ENCODE measurements around the gene FBXW7. TPM values are rescaled to one million over a fixed set of nuclear protein-coding genes. Genes with fewer than 3 reads are reported as not detected.
"Not testable (repeated sequence)": the region's sequence is repeated elsewhere in the genome, so short reads cannot be mapped to it uniquely, and the experiment has no call there.

The FBXW7 gene
- total RNA-seq, 1 donor from 2014 or later: 21.0 TPM

GRCh38 chr4:152554742-152555141 lies 18.9 kb upstream of the FBXW7 start:
- H3K27me3 Mint-ChIP-seq (ENCODE audit: unreplicated experiment): peaks cover 4% of the 10 kb centered on the region
- H3K9me3 Mint-ChIP-seq (ENCODE audit: unreplicated experiment): no peaks in the 10 kb centered on the region
- H3K4me3 Mint-ChIP-seq (ENCODE audit: unreplicated experiment): no peak overlapping the region
- no peaks in the 10 kb centered on the region for H3K4me1 Mint-ChIP-seq (ENCODE audit: unreplicated experiment)
- no peak for DNase-seq (ENCODE audit: extremely low spot score, unreplicated experiment)
- no peaks in the 10 kb centered on the region for H3K36me3 Mint-ChIP-seq (ENCODE audit: unreplicated experiment)
- H3K27ac Mint-ChIP-seq (ENCODE audit: unreplicated experiment): no peak overlapping the region
- TF ChIP-seq, protein P1, sequence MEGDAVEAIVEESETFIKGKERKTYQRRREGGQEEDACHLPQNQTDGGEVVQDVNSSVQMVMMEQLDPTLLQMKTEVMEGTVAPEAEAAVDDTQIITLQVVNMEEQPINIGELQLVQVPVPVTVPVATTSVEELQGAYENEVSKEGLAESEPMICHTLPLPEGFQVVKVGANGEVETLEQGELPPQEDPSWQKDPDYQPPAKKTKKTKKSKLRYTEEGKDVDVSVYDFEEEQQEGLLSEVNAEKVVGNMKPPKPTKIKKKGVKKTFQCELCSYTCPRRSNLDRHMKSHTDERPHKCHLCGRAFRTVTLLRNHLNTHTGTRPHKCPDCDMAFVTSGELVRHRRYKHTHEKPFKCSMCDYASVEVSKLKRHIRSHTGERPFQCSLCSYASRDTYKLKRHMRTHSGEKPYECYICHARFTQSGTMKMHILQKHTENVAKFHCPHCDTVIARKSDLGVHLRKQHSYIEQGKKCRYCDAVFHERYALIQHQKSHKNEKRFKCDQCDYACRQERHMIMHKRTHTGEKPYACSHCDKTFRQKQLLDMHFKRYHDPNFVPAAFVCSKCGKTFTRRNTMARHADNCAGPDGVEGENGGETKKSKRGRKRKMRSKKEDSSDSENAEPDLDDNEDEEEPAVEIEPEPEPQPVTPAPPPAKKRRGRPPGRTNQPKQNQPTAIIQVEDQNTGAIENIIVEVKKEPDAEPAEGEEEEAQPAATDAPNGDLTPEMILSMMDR (IDR thresholded peaks at IDR 0.05): no peak

- not testable (repeated sequence) for H3K4me1 Mint-ChIP-seq (ENCODE audit: unreplicated experiment); H3K27ac Mint-ChIP-seq (ENCODE audit: unreplicated experiment); H3K9me3 Mint-ChIP-seq (ENCODE audit: unreplicated experiment); DNase-seq (ENCODE audit: extremely low spot score, unreplicated experiment); H3K4me3 Mint-ChIP-seq (ENCODE audit: unreplicated experiment); H3K27me3 Mint-ChIP-seq (ENCODE audit: unreplicated experiment); H3K36me3 Mint-ChIP-seq (ENCODE audit: unreplicated experiment)
These were observed 14.8 kb upstream of the FBXW7 start for GRCh38 chr4:152550687-152551086.

- Mint-ChIP-seq H3K27me3 (ENCODE audit: unreplicated experiment) (no peaks in the 10 kb centered on the region), H3K9me3 (ENCODE audit: unreplicated experiment) (no peaks in the 10 kb centered on the region), H3K27ac (ENCODE audit: unreplicated experiment) (no peak overlapping the region)
These were observed 9.2 kb upstream of the FBXW7 start for GRCh38 chr4:152545088-152545487.

DNA sequence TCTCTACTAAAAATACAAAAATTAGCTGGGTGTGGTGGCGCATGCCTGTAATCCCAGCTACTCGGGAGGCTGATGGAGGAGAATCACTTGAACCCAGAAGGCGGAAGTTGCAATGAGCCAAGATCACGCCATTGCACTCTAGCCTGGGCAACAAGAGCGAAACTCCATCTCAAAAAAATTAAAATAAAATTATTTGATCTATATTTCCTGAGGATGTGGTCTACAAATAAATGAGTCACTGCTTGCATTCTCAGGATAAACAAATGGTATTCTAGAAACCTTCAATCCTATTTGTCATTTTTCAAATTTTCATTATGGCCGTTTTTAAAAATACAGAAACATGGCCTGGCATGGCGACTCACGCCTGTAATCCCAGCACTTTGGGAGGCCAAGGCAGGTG lies 8.6 kb upstream of the FBXW7 start:
- H3K4me1 Mint-ChIP-seq (ENCODE audit: unreplicated experiment); H3K27ac Mint-ChIP-seq (ENCODE audit: unreplicated experiment); DNase-seq (ENCODE audit: extremely low spot score, unreplicated experiment); H3K9me3 Mint-ChIP-seq (ENCODE audit: unreplicated experiment); H3K4me3 Mint-ChIP-seq (ENCODE audit: unreplicated experiment); H3K27me3 Mint-ChIP-seq (ENCODE audit: unreplicated experiment); H3K36me3 Mint-ChIP-seq (ENCODE audit: unreplicated experiment): not testable (repeated sequence)

More at GRCh38 chr4:152545088-152545487, 9.2 kb upstream of the FBXW7 start:
- TF ChIP-seq, protein P1 (IDR thresholded peaks at IDR 0.05): no peak
- Mint-ChIP-seq H3K4me3 (ENCODE audit: unreplicated experiment) (no peak overlapping the region), H3K4me1 (ENCODE audit: unreplicated experiment) (no peaks in the 10 kb centered on the region), H3K36me3 (ENCODE audit: unreplicated experiment) (no peaks in the 10 kb centered on the region)
- no peak for DNase-seq (ENCODE audit: extremely low spot score, unreplicated experiment)

GRCh38 chr4:152540941-152541340 lies 5.0 kb upstream of the FBXW7 start:
- no peak overlapping the region for H3K27ac Mint-ChIP-seq (ENCODE audit: unreplicated experiment)
- TF ChIP-seq, protein P1 (IDR thresholded peaks at IDR 0.05): no peak
- H3K4me1 Mint-ChIP-seq (ENCODE audit: unreplicated experiment): peaks cover 15% of the 10 kb centered on the region
- no peak for DNase-seq (ENCODE audit: extremely low spot score, unreplicated experiment)
- H3K36me3 Mint-ChIP-seq (ENCODE audit: unreplicated experiment): no peaks in the 10 kb centered on the region
- no peaks in the 10 kb centered on the region for H3K9me3 Mint-ChIP-seq (ENCODE audit: unreplicated experiment)
- no peak overlapping the region for H3K4me3 Mint-ChIP-seq (ENCODE audit: unreplicated experiment)
- H3K27me3 Mint-ChIP-seq (ENCODE audit: unreplicated experiment): no peaks in the 10 kb centered on the region

- H3K27me3 Mint-ChIP-seq (ENCODE audit: unreplicated experiment): no peaks in the 10 kb centered on the region
- no peaks in the 10 kb centered on the region for H3K36me3 Mint-ChIP-seq (ENCODE audit: unreplicated experiment)
- H3K4me3 Mint-ChIP-seq (ENCODE audit: unreplicated experiment): no peak overlapping the region
- TF ChIP-seq, protein P1 (IDR thresholded peaks at IDR 0.05): no peak
- H3K4me1 Mint-ChIP-seq (ENCODE audit: unreplicated experiment): peaks cover 15% of the 10 kb centered on the region
- H3K27ac Mint-ChIP-seq (ENCODE audit: unreplicated experiment): no peak overlapping the region
- DNase-seq (ENCODE audit: extremely low spot score, unreplicated experiment): no peak
- H3K9me3 Mint-ChIP-seq (ENCODE audit: unreplicated experiment): no peaks in the 10 kb centered on the region
These were observed 4.4 kb upstream of the FBXW7 start for GRCh38 chr4:152540293-152540674.

All from osteocyte (in vitro differentiated cells).